HEK293T (cell line): ENCODE data around the gene TSPAN9.

Source experiments
- ARNT ChIP-seq: fragments of 450-650 bp; IDR thresholded peaks from 2 replicates; pipeline ENCODE4 v1.6.1; 2017; ENCODE audit warnings: mild to moderate bottlenecking
- BHLHE40 ChIP-seq: fragments of 450-650 bp; IDR thresholded peaks from 2 replicates; pipeline ENCODE4 v1.6.1; 2016; ENCODE audit warnings: mild to moderate bottlenecking, moderate library complexity, borderline replicate concordance
- ELF4 ChIP-seq: fragments of 450-650 bp; IDR thresholded peaks from 2 replicates; pipeline ENCODE4 v1.6.1; 2017; ENCODE audit warnings: antibody characterized with exemption
- FOXA1 ChIP-seq: fragments of 450-650 bp; IDR thresholded peaks from 2 replicates; pipeline ENCODE4 v1.6.1; 2016; ENCODE audit warnings: mild to moderate bottlenecking
- FOXK2 ChIP-seq: fragments of 450-650 bp; IDR thresholded peaks from 2 replicates; pipeline ENCODE4 v1.6.1; 2016; ENCODE audit warnings: mild to moderate bottlenecking
- FOXM1 ChIP-seq: fragments of 450-650 bp; IDR thresholded peaks from 2 replicates; pipeline ENCODE4 v1.6.1; 2017; ENCODE audit warnings: mild to moderate bottlenecking, borderline replicate concordance
- L3MBTL2 ChIP-seq: fragments of 450-650 bp; conservative IDR thresholded peaks from 2 replicates; pipeline ENCODE4 v1.6.1; 2016; ENCODE audit warnings: mild to moderate bottlenecking
- LEF1 ChIP-seq: fragments of 450-650 bp; IDR thresholded peaks from 2 replicates; pipeline ENCODE4 v1.6.1; 2017; ENCODE audit warnings: mild to moderate bottlenecking, borderline replicate concordance
- NFRKB ChIP-seq: fragments of 450-650 bp; IDR thresholded peaks from 2 replicates; pipeline ENCODE4 v1.6.1; 2016; ENCODE audit warnings: mild to moderate bottlenecking, moderate library complexity
- PKNOX1 ChIP-seq: fragments of 450-650 bp; IDR thresholded peaks from 2 replicates; pipeline ENCODE4 v1.6.1; 2016
- SP1 ChIP-seq: fragments of 450-650 bp; IDR thresholded peaks from 2 replicates; pipeline ENCODE4 v1.6.1; 2017
- SUZ12 ChIP-seq: fragments of 450-650 bp; IDR thresholded peaks from 2 replicates; pipeline ENCODE4 v1.6.1; 2016; ENCODE audit warnings: mild to moderate bottlenecking
- TARDBP ChIP-seq: fragments of 450-650 bp; IDR thresholded peaks from 2 replicates; pipeline ENCODE4 v1.6.1; 2016
- ZNF384 ChIP-seq: fragments of 450-650 bp; IDR thresholded peaks from 2 replicates; pipeline ENCODE4 v1.6.1; 2016

- no peak for TF ChIP-seq NFRKB
- TF ChIP-seq FOXK2 = no peak
- no peak for TF ChIP-seq ZNF384
- no peak for TF ChIP-seq BHLHE40
- TF ChIP-seq ELF4 = no peak
- no peak for TF ChIP-seq PKNOX1
- no peak for TF ChIP-seq SP1
- no peak for TF ChIP-seq L3MBTL2
- no peak for TF ChIP-seq SUZ12
- no peak for TF ChIP-seq TARDBP
- no peak for TF ChIP-seq ARNT
- TF ChIP-seq FOXA1 = no peak
- TF ChIP-seq FOXM1 = no peak
- TF ChIP-seq LEF1 = no peak
Measured at GRCh38 chr12:3065300-3065699, 11.9 kb upstream of the TSPAN9 start.
